Esophagus (tissue), 2 donors: ENCODE results near the gene HECTD1. TPM values are rescaled to one million over a fixed set of nuclear protein-coding genes. Genes with fewer than 3 reads are reported as not detected.
A peak's percentile ranks its signal among the peaks of the same experiment; 100 is the strongest.

Experiments
- H3K27ac ChIP-seq, 2 donors: one replicate each; pipeline ENCODE4 v1.5.1; 2013; ENCODE audit warnings: low read depth in 2 of 2, mild to moderate bottlenecking in 2 of 2, inconsistent platforms in 1 of 2, low read length in 1 of 2, moderate library complexity in 1 of 2
- H3K27me3 ChIP-seq, 2 donors: one replicate each; pipeline ENCODE4 v1.6.1; 2013; ENCODE audit warnings: low read length in 2 of 2, control low read depth in 1 of 2, mild to moderate bottlenecking in 1 of 2; ENCODE audit not compliant: insufficient read depth in 2 of 2, control insufficient read depth in 1 of 2
- H3K36me3 ChIP-seq, 2 donors: one replicate each; pipeline ENCODE4 v1.6.1; 2013; ENCODE audit warnings: low read length in 1 of 2; ENCODE audit not compliant: control insufficient read depth in 2 of 2, insufficient read depth in 2 of 2
- H3K4me1 ChIP-seq, 2 donors: one replicate each; pipeline ENCODE4 v1.6.1; 2013; ENCODE audit warnings: low read length in 1 of 2; ENCODE audit not compliant: control insufficient read depth in 2 of 2, insufficient read depth in 2 of 2
- H3K4me3 ChIP-seq, 2 donors: one replicate each; pipeline ENCODE4 v1.5.1; 2013; ENCODE audit warnings: low read length in 2 of 2, mild to moderate bottlenecking in 2 of 2, low read depth in 1 of 2, moderate library complexity in 1 of 2
- H3K9me3 ChIP-seq, 2 donors: one replicate each; pipeline ENCODE4 v1.6.1; 2013; ENCODE audit warnings: mild to moderate bottlenecking in 2 of 2, low read depth in 1 of 2, low read length in 1 of 2, moderate library complexity in 1 of 2; ENCODE audit not compliant: control insufficient read depth in 2 of 2, insufficient read depth in 1 of 2
- WGBS, 2 donors: extraction: QIAGEN DNeasy Blood & Tissue Kit; methylation state at CpG; one replicate each; pipeline ENCODE4 v1.1.7; 2013; 5-methylcytosine and 5-hydroxymethylcytosine counted together
- polyA plus RNA-seq, 2 donors: library from polyadenylated mRNA; stranded (reverse); fragments of 200-250 nt; gene quantifications; one replicate each; pipeline ENCODE4 v1.2.3, GENCODE V29; 2013
- donor health status: healthy with polysubstance abuse.
- donor health status: Bipolar disorder and iron deficiency.

HECTD1 gene
- polyA plus RNA-seq, 2 donors: 90.0 to 140 TPM

DNA sequence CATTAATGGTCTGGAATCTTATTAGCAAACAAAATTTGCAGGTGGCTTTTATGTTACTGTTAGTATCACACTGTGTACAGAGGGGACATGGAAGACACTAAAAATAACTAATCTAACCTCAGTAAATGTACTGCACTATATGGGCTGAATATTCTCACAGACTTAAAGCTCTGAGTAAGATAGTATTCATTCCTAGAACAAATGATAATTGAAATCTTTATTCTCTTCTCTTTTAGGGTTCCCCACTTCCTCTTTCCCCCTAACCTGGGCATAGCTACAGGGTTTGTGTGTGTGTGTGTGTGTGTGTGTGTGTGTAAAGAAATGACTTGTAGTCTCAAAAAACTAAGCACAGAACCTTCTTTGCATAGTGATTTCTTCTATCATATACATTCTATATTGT is 21.4 kb upstream of the HECTD1 start:
- H3K4me1 ChIP-seq: no peaks in the 10 kb centered on the region
- H3K36me3 ChIP-seq: no peaks in the 10 kb centered on the region
- peak overlapping the region in 1 of 2 donors; percentile 90 for H3K27ac ChIP-seq
- no peaks in the 10 kb centered on the region for H3K27me3 ChIP-seq
- H3K4me3 ChIP-seq: no peak overlapping the region
- H3K9me3 ChIP-seq: no peaks in the 10 kb centered on the region

GRCh38 chr14:31228533-31228932 is 20.9 kb upstream of the HECTD1 start:
- Histone ChIP-seq H3K27ac (peak overlapping the region in 1 of 2 donors; percentile 47), H3K4me1 (no peaks in the 10 kb centered on the region)

DNA sequence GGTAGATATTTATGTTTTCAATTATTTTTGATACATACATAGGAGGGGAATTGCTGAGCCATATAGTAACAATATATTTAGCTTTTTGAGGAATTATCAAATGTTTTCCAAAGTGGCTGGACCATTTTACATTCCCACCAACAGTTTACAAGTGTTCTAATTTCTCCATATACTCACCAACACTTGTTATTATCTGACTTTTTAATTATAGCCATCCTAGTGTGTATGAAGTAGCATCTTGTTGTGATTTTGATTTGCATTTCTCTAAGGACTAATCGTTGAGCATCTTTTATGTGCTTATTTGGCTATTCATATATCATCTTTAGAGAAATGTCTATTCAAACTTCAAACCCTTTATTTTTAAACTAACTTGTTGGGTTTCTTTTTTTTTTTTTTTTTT is 17.2 kb upstream of the HECTD1 start:
- WGBS, 2 donors: 89 to 91% methylated on average over 1 of the region's 1 CpG
- no peaks in the 10 kb centered on the region for H3K36me3 ChIP-seq
- no peaks in the 10 kb centered on the region for H3K4me1 ChIP-seq
- no peak overlapping the region for H3K27ac ChIP-seq
- no peaks in the 10 kb centered on the region for H3K27me3 ChIP-seq
- H3K9me3 ChIP-seq: no peaks in the 10 kb centered on the region
- no peak overlapping the region for H3K4me3 ChIP-seq

More at GRCh38 chr14:31228533-31228932, 20.9 kb upstream of the HECTD1 start:
- Histone ChIP-seq H3K4me3 (no peak overlapping the region), H3K9me3 (no peaks in the 10 kb centered on the region), H3K36me3 (no peaks in the 10 kb centered on the region), H3K27me3 (no peaks in the 10 kb centered on the region)

GRCh38 chr14:31223331-31223730 is 15.7 kb upstream of the HECTD1 start:
- H3K4me1 ChIP-seq: no peaks in the 10 kb centered on the region
- WGBS, 2 donors: 62 to 65% methylated on average over 3 of the region's 3 CpGs
- no peaks in the 10 kb centered on the region for H3K27me3 ChIP-seq
- no peaks in the 10 kb centered on the region for H3K9me3 ChIP-seq
- H3K36me3 ChIP-seq: no peaks in the 10 kb centered on the region
- H3K27ac ChIP-seq: no peak overlapping the region
- no peak overlapping the region for H3K4me3 ChIP-seq

DNA sequence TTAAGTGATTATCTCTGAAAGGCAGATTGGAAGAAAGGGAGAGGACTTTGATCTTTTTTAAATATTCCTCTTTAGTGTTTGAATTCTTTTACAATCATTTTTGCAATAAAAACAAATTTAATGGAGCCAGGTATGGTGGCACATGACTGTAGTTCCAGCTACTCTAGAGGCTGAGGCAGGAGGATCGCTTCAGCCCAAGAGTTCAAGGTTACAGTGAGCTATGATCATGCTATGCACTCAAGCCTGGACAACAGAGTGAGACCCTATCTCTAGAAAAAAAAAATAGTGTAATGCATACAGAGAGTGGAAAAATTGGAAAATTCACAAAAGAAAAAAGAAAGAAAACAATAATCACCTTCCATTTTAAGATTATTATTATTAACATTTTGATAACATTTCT is 15.2 kb upstream of the HECTD1 start:
- WGBS, 2 donors: 93 to 96% methylated on average over 1 of the region's 1 CpG
- no peak overlapping the region for H3K27ac ChIP-seq
- H3K4me3 ChIP-seq: no peak overlapping the region
- no peaks in the 10 kb centered on the region for H3K4me1 ChIP-seq
- no peaks in the 10 kb centered on the region for H3K27me3 ChIP-seq
- no peaks in the 10 kb centered on the region for H3K36me3 ChIP-seq
- H3K9me3 ChIP-seq: no peaks in the 10 kb centered on the region

DNA sequence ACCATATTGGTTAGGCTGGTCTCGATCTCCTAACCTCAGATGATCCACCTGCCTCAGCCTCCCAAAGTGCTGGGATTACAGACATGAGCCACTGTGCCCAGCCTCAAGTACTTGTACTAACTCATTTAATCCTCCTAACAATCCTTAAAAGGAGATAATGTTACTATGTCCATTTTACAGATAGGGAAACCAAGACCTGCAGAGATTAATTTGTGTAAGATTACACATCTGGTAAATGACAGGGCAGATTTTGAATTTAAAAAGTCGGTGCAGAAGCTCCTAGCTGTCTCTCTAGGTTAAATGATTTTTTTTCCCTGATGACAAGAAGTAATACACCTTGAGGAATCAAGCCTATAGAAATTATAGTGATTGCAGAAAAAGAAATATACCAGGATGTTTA is 13.7 kb upstream of the HECTD1 start:
- no peaks in the 10 kb centered on the region for H3K4me1 ChIP-seq

DNA sequence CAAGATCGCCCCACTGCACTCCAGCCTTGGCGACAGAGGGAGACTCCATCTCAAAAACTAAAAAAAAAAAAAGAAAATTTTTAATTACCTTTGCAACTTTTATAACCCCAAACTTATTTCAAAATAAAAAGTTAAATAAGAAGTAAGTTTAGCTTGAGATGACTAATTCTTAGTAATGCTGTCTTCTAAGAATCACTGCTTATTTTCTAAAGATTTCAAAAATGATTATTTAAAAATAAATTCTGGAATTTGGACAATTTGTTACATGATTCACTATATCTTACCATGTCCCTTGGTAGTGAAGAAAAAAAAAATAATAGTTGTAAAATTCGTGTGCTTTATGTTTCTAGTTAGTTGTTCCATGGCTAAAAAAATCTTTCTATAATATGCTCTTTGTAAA is 11.6 kb upstream of the HECTD1 start:
- Histone ChIP-seq H3K27ac (no peak overlapping the region), H3K27me3 (no peaks in the 10 kb centered on the region), H3K9me3 (no peaks in the 10 kb centered on the region), H3K36me3 (no peaks in the 10 kb centered on the region), H3K4me1 (no peaks in the 10 kb centered on the region), H3K4me3 (no peak overlapping the region)
- 76 to 81% methylated on average over 3 of the region's 3 CpGs for whole genome bisulfite sequencing, 2 donors

More for the DNA sequence above, 13.7 kb upstream of the HECTD1 start:
- Histone ChIP-seq H3K4me3 (no peak overlapping the region), H3K27ac (no peak overlapping the region), H3K9me3 (no peaks in the 10 kb centered on the region), H3K27me3 (no peaks in the 10 kb centered on the region), H3K36me3 (no peaks in the 10 kb centered on the region)
- WGBS, 2 donors: 92 to 95% methylated on average over 2 of the region's 2 CpGs

GRCh38 chr14:31216359-31216758 is 8.8 kb upstream of the HECTD1 start:
- Histone ChIP-seq H3K27ac (no peak overlapping the region), H3K36me3 (no peaks in the 10 kb centered on the region), H3K4me3 (no peak overlapping the region), H3K9me3 (no peaks in the 10 kb centered on the region), H3K4me1 (no peaks in the 10 kb centered on the region), H3K27me3 (no peaks in the 10 kb centered on the region)
- WGBS, 2 donors: 92 to 94% methylated on average over 9 of the region's 9 CpGs

- no peaks in the 10 kb centered on the region for H3K27me3 ChIP-seq
- no peak overlapping the region for H3K27ac ChIP-seq
- no peaks in the 10 kb centered on the region for H3K9me3 ChIP-seq
- no peak overlapping the region for H3K4me3 ChIP-seq
- H3K36me3 ChIP-seq: no peaks in the 10 kb centered on the region
- 92 to 95% methylated on average over 2 of the region's 2 CpGs for WGBS, 2 donors
- no peaks in the 10 kb centered on the region for H3K4me1 ChIP-seq
Observed at GRCh38 chr14:31212893-31213292, 5.3 kb upstream of the HECTD1 start.

GRCh38 chr14:31209605-31210004 is 2.0 kb upstream of the HECTD1 start:
- Histone ChIP-seq H3K36me3 (no peaks in the 10 kb centered on the region), H3K27me3 (no peaks in the 10 kb centered on the region), H3K4me3 (no peak overlapping the region), H3K9me3 (no peaks in the 10 kb centered on the region), H3K4me1 (no peaks in the 10 kb centered on the region), H3K27ac (peak overlapping the region in 1 of 2 donors; percentile 43)
- 93 to 94% methylated on average over 5 of the region's 5 CpGs for WGBS, 2 donors
